ENCODE data around the gene GNB1. TPM values are rescaled to one million over a fixed set of nuclear protein-coding genes. Genes with fewer than 3 reads are reported as not detected.
A peak's percentile ranks its signal among the peaks of the same experiment; 100 is the strongest.

The GNB1 gene
- total and polyA plus RNA-seq, 2 experiments from 2014 or later: 134 to 175 TPM

DNA sequence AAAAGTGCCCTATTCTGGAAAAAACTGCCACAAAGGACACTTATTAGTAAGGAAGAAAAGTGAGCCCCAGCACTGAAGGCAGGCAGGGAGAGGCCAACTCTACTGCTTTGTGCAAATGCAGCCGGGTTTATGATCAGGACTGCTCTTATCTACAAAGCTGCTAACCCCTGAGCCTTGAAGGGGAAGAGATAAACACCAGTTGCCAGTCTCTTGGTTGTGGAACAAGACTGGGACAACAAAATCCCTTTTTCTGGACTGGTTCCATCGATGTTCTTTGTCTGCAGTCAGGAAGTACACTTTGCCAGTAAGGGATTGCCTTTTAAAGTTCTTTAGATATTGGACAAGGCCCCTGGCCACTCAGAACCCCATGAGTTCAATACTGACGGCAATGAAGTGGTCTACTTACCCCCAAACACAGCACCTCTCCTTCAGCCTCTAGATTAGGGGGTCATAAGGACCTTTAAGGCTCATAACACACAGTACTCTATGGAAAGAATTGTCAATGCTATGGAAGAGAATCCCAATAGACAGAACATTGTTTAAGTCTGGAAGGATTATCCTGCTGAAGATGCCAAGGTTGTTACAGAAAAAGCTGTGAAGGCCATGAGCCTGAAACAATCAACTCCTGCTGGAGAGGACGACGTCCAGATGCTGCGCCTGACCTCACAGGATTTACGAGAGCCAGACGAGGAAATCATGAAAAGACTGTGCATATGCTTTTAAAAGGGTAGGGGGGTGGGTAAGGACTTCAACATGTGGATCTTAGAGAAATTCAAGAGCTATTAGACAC lies 43.6 kb downstream of the GNB1 start:
- Histone ChIP-seq H4K20me1 (ENCODE audit: insufficient read depth, poor library complexity, severe bottlenecking) (peaks cover 100% of the 10 kb centered on the region), H3K27ac (peak overlapping the region; percentile 86), H3K9me2 (replicated peaks; ENCODE audit: insufficient read depth) (no peaks in the 10 kb centered on the region), H3K4me3 (no peak overlapping the region), H3K4me1 (ENCODE audit: insufficient read depth) (peaks cover 26% of the 10 kb centered on the region), H3K9me3 (ENCODE audit: low read depth) (no peaks in the 10 kb centered on the region), H3K4me2 (peak overlapping the region; percentile 50), H3K36me3 (replicated peaks; ENCODE audit: insufficient read depth, low read depth) (no peaks in the 10 kb centered on the region), H3K79me2 (peaks cover 98% of the 10 kb centered on the region), H2AFZ (no peak overlapping the region), H3K27me3 (no peaks in the 10 kb centered on the region)
- no peak for TF ChIP-seq EZH2phosphoT487 (IDR thresholded peaks at IDR 0.05; ENCODE audit: low read depth, severe bottlenecking, unreplicated experiment)
- TF ChIP-seq, protein P1, sequence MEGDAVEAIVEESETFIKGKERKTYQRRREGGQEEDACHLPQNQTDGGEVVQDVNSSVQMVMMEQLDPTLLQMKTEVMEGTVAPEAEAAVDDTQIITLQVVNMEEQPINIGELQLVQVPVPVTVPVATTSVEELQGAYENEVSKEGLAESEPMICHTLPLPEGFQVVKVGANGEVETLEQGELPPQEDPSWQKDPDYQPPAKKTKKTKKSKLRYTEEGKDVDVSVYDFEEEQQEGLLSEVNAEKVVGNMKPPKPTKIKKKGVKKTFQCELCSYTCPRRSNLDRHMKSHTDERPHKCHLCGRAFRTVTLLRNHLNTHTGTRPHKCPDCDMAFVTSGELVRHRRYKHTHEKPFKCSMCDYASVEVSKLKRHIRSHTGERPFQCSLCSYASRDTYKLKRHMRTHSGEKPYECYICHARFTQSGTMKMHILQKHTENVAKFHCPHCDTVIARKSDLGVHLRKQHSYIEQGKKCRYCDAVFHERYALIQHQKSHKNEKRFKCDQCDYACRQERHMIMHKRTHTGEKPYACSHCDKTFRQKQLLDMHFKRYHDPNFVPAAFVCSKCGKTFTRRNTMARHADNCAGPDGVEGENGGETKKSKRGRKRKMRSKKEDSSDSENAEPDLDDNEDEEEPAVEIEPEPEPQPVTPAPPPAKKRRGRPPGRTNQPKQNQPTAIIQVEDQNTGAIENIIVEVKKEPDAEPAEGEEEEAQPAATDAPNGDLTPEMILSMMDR (IDR thresholded peaks at IDR 0.05; ENCODE audit: poor library complexity): no peak
- no peak for TF ChIP-seq EZH2 (IDR thresholded peaks at IDR 0.05; ENCODE audit: borderline replicate concordance)
- peak; percentile 68 for DNase-seq (ENCODE audit: low spot score)
- WGBS (ENCODE audit: low lambda C conversion rate, missing lambda C conversion rate): 27% methylated on average over 8 of the region's 8 CpGs

- Histone ChIP-seq H3K27me3 (no peaks in the 10 kb centered on the region), H3K9me2 (replicated peaks; ENCODE audit: insufficient read depth) (no peaks in the 10 kb centered on the region), H3K4me1 (ENCODE audit: insufficient read depth) (peaks cover 31% of the 10 kb centered on the region), H3K9me3 (ENCODE audit: low read depth) (no peaks in the 10 kb centered on the region), H4K20me1 (ENCODE audit: insufficient read depth, poor library complexity, severe bottlenecking) (peaks cover 100% of the 10 kb centered on the region), H3K4me3 (no peak overlapping the region), H3K79me2 (peaks cover 98% of the 10 kb centered on the region), H3K36me3 (replicated peaks; ENCODE audit: insufficient read depth, low read depth) (no peaks in the 10 kb centered on the region), H3K27ac (peak overlapping the region; percentile 86), H3K4me2 (peak overlapping the region; percentile 50), H2AFZ (no peak overlapping the region)
- 91% methylated on average over 5 of the region's 5 CpGs for WGBS (ENCODE audit: low lambda C conversion rate, missing lambda C conversion rate)
- TF ChIP-seq EZH2phosphoT487 (IDR thresholded peaks at IDR 0.05; ENCODE audit: low read depth, severe bottlenecking, unreplicated experiment) (no peak), EZH2 (IDR thresholded peaks at IDR 0.05; ENCODE audit: borderline replicate concordance) (no peak)
- TF ChIP-seq, protein P1 (IDR thresholded peaks at IDR 0.05; ENCODE audit: poor library complexity): no peak
- DNase-seq (ENCODE audit: low spot score): no peak
These were observed 44.4 kb downstream of the GNB1 start for GRCh38 chr1:1846386-1846918.

GRCh38 chr1:1842360-1843146 lies 48.3 kb downstream of the GNB1 start:
- Histone ChIP-seq H3K27me3 (no peaks in the 10 kb centered on the region), H3K9me2 (replicated peaks; ENCODE audit: insufficient read depth) (no peaks in the 10 kb centered on the region), H3K9me3 (ENCODE audit: low read depth) (no peaks in the 10 kb centered on the region), H3K27ac (no peak overlapping the region), H3K36me3 (replicated peaks; ENCODE audit: insufficient read depth, low read depth) (no peaks in the 10 kb centered on the region), H2AFZ (no peak overlapping the region), H3K4me1 (ENCODE audit: insufficient read depth) (peaks cover 29% of the 10 kb centered on the region), H3K79me2 (peaks cover 98% of the 10 kb centered on the region), H4K20me1 (ENCODE audit: insufficient read depth, poor library complexity, severe bottlenecking) (peaks cover 92% of the 10 kb centered on the region), H3K4me3 (no peak overlapping the region), H3K4me2 (no peak overlapping the region)
- TF ChIP-seq EZH2 (IDR thresholded peaks at IDR 0.05; ENCODE audit: borderline replicate concordance) (no peak), EZH2phosphoT487 (IDR thresholded peaks at IDR 0.05; ENCODE audit: low read depth, severe bottlenecking, unreplicated experiment) (no peak)
- DNase-seq (ENCODE audit: low spot score): no peak
- 88% methylated on average over 11 of the region's 11 CpGs for WGBS (ENCODE audit: low lambda C conversion rate, missing lambda C conversion rate)
